DMS114 treated with DMSO at 0.1 percent for 48 hours (cell line): Measurements from ENCODE around the gene TMEM87B.
"Not testable (repeated sequence)": the region's sequence is repeated elsewhere in the genome, so short reads cannot be mapped to it uniquely, and the experiment has no call there.

Experiments used
- DNase-seq: peaks from one replicate; lab custom pipeline; 2025; ENCODE audit not compliant: unreplicated experiment; lab: John Stamatoyannopoulos, UW

Gene TMEM87B

DNA sequence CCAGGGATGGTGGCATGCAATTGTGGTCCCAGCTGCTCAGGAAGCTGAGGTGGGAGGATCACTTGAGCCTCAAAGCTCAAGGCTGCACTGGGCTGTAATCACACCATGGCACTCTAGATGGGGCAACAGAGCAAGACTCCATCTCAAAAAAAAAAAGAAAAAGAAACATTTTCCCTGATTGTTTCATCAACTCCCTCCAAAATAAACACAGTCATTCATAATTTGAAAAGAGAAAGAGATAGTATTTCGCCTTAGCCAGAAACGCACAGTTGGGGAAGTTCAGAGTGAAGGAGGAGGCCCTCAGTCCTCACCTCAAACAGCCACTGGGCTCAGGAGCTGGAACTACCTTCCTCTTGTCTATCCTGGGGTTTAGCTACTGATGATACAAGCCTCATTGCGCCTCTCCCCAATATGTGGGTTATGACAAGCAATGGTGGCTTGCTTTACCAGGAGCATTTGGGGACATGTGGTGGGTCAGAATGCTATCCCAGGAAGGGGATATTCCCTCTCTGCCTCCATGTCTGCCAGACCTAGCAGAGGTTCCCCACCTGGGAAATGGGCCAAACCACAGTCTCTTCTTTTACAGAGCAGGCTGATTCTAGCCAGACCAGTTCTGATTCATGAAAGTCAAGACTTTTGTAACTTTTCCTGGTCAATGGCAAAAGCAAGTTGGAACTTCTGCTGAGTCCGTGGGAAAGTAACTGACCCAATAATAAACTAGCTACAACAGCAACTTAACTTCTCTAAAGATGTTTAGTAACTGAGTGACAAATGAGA, 22.2 kb upstream of the TMEM87B start:
- DNase-seq: no peak

DNA sequence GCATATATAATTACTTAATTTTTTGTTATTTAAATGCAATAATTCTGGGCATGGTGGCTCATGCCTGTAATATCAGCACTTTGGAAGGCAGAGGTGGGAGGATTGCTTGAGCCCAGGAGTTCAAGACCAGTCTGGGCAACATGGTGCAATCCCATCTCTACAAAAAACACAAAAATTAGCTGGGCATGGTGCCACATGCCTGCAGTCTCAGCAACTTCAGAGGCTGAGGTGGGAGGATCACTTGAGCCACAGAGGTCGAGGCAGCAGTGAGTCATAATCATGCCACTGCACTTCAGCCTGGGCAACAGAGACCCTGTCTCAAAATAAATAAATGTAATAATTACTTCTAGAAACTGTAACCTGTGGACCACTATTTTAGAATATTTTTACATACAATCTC, 21.5 kb upstream of the TMEM87B start:
- DNase-seq: no peak

DNA sequence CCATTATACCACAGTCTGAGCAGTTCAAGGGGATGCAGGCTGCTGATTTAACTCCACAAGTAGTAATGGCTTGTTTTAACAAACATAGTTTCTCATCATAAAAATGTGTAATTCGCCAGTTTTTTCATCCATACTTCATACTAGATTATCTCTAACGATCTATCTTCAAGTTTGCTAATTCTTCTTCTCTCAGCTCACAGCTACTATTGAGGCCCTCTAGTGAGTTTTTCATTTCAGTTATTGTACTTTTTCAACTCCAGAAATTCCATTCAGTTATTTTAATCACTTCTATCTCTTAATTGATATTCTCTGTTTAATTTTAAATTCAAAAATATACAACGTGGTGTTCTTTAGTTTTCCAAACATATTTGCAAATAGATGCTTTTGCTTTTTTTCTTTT, 20.1 kb upstream of the TMEM87B start:
- no peak for DNase-seq

DNA sequence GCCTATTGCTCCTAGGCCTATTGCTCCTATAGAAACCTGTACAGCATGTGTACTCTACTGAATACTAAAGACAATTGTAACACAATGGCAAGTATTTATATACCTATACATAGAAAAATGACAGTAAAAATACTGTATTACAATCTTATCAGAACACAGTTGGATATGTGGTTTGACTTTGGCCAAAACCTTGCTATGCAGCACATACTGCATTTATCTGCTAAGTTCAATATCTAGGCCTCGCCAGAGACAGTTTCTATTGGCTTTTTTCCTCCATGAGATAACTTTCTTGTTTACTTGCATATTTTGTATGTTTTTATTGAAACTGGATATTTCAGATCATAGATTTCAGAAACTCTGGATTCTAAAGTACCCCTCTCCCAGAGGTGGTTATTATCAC, 19.3 kb upstream of the TMEM87B start:
- DNase-seq: no peak

DNA sequence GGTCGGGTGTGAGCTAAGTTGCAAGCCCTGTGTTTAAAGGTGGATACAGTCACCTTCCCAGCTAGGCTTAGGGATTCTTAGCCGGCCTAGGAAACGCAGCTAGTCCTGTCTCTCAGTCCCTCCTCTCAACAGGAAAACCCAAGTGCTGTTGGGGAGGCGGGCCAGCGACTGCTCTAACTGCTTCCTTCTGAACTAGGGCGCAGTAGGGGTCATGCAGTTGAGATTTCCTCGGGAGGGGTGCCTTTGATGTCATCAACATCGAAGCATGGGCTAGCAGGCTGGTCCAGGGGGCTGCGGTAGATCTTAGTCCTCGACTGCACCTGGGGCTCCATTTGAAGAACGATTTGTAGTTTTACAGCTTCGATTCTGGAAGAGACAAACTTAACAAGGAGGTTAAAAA, 15.5 kb upstream of the TMEM87B start:
- DNase-seq: not testable (repeated sequence)

DNA sequence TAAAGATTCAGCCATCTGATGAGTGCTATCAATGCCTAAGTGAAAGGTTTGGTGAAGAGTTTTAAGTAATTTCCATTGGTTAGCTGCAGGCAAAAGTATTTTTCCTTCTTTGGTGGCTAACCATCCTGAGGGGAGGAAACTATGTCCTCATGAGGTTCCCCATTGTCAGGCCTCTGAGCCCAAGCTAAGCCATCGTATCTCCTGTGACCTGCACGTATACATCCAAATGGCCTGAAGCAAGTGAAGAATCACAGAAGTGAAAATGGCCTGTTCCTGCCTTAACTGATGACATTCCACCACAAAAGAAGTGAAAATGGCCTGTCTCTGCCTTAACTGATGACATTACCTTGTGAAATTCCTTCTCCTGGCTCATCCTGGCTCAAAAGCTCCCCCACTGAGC, 15.0 kb upstream of the TMEM87B start:
- not testable (repeated sequence) for DNase-seq

DNA sequence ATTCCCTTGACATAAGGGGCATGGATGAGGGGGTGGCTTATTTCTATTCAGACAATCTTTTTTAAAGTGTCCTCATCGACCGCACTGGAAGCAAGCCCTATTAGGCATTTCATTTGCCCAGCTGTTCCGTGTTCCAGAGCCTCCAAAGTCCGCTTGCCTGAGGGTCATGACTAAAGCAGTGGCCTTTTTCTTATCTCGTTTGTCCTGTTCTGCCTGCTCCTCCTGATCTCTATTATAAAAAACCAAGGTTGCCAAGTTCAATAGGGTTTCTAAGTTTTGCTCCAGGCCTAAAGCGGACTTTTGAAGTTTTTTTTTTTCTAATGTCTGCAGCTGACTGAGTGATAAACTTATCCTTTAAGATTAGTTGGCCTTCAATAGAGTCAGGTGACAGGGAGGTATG, 13.6 kb upstream of the TMEM87B start:
- DNase-seq: not testable (repeated sequence)

DNA sequence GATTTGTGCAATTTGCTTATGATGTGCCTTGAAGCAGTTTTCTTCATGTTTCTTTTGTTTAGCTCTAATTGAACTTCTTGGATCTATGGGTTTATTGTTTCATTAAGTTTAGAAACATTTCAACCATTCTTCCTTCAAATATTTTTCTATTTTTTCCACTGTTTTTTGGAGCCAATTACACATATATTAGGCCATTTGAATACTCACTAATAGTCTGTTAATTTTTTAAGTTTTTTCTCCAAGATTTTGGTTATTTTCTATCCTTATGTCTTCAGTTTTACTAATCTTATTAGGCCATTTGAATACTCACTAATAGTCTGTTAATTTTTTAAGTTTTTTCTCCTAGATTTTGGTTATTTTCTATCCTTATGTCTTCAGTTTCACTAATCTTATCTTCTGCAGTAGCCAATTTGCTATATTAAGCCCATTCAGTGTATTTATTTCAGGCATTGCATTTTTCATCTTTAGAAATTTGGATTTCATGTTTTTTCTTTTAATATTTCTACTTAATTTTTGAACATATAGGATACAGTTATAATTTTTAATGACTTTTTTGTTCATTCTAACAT, 9.5 kb upstream of the TMEM87B start:
- DNase-seq: no peak

DNA sequence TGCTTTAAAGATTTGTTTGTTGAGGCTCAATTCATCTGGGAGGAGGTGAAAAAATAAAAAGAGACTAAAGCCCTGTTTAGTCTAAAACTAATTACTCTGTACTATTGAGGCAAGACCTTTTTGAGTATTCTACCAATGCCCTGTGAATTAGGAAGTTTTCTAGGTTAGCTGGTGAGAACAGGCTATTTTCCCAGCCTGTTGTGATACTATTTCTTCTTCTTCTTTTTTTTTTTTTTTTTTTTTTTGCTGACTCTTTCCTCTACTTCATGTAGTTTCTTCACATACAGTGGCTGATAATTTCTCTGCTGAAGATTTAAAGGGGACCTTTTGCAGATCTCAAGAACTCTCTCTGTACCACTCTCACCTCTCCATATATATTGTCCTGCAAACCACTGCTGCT, 8.8 kb upstream of the TMEM87B start:
- DNase-seq: no peak

DNA sequence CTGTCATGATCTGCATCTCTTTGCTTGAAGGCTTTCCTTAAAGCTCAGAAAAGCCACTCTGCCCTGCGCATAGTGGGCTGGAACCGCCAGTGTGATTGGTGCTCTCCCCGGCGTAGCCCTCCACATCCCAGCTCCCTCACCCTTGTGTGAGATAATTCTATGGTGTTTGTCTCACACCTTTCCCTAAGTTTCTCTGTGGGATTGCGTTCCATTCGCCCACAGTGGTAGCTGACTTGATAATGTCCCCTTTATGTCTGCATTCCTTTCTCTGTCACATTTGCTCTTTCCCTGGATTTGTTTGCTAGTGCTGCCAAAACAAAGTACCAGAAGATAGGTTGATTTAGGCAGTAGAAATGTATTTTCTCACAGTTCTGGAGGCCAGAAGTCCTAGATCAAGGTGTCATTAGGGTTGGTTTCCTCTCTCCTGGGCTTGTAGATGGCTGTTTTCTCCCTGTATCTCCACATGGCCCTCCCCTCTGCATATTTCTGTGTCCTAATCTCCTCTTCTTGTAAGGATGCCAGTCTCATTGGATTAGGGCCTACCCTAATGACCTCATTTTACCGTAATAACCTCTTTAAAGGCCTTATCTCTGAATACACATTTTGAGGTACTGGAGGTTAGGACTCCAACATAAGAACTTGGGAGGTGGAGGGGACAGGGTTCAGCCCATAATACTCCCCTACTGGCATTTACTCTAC, 7.4 kb upstream of the TMEM87B start:
- no peak for DNase-seq

DNA sequence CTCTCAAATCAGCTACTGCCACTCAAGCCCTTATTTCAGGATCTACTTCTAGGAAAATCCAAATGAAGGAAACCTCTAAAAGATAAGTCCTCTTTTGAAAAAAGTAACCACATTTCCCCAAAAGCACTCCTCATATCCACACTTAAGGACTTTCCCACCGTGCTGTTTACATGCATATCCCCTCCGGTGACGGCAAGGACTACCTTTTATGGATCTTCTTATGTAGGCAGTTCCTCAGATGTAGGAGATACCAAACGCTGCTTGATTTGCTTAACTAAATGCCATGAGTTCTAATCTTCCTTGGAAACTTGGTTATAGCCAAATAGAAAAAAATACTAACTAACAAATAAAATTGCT, 6.9 kb upstream of the TMEM87B start:
- DNase-seq: no peak

DNA sequence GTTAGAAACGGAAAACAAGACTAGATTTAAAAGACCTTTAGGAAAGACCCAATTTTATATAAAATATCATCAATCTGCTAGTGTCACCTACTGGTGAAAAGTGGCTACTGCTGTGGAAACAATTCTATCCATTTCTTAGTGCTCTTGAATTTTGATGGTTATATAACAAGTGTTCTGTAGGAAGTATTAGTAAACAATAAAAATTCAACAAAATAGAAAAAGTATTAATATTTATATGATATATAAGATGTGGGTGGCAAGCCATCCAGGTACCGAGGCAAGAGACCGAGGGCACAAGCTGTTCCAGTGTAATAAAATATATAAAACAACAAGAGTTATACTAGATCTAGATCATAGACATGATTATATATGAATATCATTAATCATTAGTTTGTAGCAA, 6.2 kb upstream of the TMEM87B start:
- peak; percentile 38 for DNase-seq

DNA sequence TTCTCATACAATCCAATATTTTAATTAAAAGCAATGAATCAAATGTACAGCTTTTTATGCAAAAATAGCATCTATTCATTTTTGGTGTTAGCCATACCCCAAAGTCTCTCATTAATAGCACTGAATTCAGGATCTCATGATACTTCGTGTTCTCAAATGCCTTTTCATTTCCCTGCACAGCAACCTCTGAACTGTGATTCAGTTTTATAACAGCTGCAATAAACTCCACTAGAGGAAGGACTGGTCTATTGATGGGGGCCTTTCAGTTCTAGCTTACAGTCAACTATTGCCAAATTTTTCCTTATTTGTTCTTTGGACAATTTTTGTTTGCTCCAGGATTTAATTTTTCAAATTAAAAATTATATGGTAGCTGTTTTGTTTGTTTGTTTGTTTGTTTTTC, 4.8 kb upstream of the TMEM87B start:
- DNase-seq: no peak

DNA sequence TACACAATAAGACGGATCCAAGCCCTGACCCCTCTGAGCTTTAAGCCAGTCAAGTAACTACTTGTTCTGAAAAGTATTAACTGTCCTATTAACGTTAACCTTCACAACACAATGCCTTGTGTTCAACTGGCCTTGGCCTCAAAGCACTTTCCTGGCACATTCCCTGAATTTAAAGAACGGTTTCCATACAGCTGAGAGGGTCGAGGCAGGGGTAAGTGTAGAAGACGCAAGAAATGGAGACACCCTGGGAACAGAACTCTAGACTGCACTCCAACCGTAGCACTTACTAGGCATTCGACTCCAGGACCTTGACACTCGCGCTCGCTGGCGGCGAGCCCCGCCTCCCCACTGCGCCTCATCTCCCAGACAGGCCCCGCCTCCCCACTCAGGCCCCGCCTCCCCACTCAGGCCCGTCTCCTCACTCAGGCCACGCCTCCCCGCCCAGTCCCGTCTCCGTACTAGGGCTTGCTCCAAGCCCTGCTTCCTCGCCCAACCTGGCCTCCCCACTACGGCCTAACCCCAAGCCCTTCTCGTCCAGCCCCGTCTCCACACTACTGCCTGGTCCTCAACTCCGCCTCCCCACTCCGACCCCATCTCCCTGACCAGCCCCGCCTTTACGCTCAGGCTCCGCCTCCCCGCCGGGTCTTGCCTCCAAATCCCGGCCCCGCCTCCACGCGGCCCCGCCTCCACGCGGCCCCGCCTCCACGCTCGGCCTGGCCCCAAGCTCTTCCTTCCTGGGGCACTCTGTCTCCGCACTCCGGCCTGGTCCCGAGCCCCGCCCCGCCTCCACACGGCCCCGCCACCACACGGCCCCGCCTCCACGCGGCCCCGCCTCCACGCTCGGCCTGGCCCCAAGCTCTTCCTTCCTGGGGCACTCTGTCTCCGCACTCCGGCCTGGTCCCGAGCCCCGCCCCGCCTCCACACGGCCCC, 887 bp upstream of the TMEM87B start:
- DNase-seq: peak; percentile 82

DNA sequence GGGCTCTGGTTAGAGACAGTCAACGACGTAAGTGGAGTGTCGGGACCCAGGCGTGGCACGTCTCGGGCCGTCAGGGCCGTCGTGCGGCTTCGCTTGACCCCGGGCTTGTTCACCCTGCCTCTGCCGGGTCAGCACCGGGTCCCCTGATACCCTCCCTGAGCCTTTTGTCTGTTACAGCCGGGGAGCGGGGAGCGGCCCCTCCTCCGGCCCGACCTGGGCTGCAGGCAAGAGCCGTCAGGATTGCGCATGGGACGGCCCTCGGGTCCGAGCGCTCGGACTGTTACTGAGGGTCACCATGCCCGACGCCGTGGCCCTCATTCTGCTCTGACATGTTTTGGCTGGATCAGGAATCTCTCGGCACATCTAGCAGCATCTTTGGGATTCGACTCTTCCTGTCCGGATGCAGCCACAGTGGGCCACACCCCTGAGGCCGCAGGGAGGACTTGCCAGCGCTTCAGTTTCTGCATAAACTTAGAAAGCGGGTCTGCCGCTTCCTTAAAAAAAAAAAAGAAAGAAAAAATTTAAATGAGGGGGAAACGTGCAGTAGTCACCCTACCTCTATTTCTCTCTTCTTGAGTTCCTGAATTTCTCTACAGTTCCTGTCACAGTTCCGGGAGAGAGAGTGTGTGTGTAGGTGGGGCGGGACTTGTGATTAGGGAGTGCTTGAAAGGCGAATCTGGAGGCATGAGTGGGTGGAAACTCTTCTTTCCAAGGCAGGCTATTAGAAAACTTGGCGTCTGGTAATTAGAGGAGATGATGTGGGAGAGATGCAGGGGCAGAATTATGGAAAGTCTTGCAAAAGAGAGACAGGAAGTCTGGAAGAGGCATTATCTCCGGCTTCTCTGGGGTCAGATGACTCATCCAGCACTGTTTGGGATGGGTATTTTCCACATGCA, 909 bp downstream of the TMEM87B start:
- DNase-seq: peak; percentile 7

DNA sequence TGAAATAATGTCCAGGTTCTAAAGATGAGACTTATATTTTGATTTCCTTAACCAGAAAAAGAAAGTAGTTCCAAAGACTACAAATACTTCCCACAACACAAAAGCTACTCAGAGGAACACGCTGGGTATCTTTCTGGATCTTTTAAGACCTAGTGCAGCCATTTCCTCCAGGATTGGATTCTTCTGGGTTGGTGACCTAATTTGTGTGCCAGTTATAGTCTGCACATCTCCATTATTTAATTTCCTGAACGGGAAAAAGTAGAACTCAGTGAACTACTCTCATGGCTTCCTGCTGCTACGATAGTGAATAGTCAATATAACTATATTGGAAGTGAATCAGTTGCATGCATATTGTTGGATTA, 1.5 kb downstream of the TMEM87B start:
- no peak for DNase-seq

DNA sequence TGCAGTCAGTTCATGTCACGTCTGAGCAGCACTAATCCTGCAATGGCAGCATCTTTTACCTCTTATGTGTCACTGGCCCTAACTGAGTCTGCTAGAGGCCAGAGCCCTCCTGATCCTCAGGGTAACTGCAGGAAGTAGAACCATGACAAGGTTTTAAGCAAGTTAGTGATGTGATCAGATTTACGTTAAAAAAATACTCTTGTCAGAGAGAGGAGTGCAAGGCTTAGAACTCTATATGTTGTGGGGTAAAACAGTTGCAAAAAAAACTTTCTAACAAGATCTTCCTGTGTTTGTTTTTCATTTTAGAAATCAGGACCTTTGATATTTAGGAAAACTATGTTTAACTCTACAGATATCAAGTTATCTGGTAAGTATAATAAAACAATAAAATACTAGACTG, 4.6 kb downstream of the TMEM87B start:
- no peak for DNase-seq

DNA sequence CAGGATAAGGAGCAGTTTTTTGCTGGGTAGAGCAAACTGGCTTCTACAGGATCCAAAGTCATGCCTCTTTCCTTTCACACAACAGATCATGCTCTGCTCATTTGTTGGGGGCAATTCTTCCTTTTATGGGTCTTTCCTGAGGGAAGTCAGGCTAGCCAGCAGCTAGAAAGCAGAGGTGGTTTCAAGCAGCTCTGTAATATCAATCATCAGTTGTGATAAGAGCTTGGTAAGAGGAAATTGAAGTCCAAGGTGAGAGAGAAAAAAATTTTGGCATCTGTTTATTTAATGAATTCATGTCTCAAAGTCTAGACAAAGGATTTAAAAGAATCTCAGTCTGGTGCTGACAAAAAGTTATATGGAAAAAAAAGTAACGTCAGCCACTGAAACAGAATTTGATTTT, 6.2 kb downstream of the TMEM87B start:
- DNase-seq: no peak

DNA sequence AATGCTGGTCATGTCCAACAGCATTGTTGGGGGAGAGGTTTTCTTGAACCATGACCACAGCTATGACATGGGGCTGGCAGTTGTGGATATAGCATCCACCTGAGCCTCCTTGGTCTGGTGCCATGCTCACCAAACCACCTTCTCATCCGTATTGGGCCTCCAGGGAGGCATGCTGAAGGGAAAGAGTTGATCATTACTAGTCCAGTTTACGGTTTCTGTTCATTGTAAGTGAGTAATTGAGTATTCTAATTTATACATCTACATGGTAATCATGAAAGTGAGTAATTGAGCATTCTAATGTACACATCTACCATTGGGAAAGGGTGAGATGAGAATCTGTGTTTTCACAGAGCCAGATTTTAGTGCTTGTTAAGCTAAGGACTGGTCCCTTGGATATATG, 6.8 kb downstream of the TMEM87B start:
- DNase-seq: no peak

DNA sequence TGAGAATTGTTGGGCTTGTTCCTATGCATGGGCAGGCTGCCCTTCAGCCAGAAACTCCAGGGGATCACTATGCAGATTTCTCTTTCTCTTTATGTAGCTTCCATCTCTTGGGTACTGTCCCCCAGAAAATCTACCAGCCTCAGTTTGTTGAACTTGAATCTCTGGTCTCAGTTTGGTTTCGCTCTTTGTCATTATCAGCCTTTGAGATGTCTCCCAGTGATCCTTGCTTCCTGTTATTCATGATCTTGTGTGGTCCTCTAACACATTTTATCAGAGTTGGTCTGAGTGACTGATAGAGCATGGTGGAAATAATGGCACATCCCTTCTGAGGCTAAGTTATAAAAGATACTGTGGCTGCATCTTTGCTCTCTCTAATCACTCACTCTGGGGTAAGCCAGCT, 7.8 kb downstream of the TMEM87B start:
- no peak for DNase-seq

DNA sequence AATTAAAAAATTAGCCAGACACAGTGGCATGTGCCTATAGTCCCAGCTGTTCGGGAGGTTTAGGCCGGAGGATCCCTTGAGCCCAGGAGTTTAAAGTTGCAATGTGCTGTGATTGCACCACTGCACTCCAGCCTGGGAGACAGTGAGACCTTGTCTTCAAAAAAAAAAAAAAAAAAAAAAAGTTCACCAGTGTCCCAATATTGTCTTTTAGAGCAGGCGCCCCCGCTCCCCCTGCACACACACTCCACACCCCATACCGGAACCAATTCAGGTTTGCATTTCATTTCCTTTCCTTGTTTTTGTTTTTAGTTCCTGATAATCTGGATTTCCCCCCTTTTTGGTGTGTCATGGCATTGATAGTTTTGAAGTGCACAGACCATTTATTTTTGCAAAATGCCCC, 10.4 kb downstream of the TMEM87B start:
- DNase-seq: no peak
